HG02642 (cell line): ENCODE measurements around the gene FXYD1.

ENCODE experiments used
- ATAC-seq: cut with Tn5 transposase; IDR thresholded peaks from one replicate; pipeline ENCODE4 v1.9.1; 2021; ENCODE audit warnings: mild to moderate bottlenecking; ENCODE audit not compliant: unreplicated experiment, poor library complexity

The FXYD1 gene

GRCh38 chr19:35178701-35179100 is 40.1 kb downstream of the FXYD1 start:
- ATAC-seq: no peak

- no peak for ATAC-seq
These were observed 41.2 kb downstream of the FXYD1 start for GRCh38 chr19:35179830-35180229.

GRCh38 chr19:35181387-35181786 is 42.8 kb downstream of the FXYD1 start:
- ATAC-seq: no peak

DNA sequence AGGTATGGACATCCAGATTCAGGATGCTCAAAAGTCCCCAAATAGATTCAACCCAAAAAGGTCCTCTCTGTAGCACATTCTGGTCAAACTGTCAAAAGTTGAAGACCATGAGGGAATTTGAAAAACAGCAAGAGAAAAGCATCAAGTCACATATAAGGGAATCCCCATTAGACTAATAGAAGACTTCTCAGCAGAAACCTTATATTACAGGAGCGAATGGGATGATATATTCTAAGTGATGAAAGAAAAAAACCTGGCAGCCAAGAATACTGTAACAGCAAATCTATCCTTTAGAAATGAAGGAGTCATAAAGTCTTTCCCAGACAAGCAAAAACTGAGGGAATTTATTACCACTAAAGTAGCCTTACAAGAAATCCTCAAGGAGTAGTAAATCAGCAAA is 45.6 kb downstream of the FXYD1 start:
- ATAC-seq: no peak

- no peak for ATAC-seq
These were observed 46.3 kb downstream of the FXYD1 start for GRCh38 chr19:35184884-35185283.
